ENCODE measurements around the gene TBX10. TPM values are rescaled to one million over a fixed set of nuclear protein-coding genes. Genes with fewer than 3 reads are reported as not detected.

TBX10 gene
- total and polyA plus RNA-seq, 4 donors: 0.12 to 0.43 TPM; not detected in 2

- TF ChIP-seq, protein P1, sequence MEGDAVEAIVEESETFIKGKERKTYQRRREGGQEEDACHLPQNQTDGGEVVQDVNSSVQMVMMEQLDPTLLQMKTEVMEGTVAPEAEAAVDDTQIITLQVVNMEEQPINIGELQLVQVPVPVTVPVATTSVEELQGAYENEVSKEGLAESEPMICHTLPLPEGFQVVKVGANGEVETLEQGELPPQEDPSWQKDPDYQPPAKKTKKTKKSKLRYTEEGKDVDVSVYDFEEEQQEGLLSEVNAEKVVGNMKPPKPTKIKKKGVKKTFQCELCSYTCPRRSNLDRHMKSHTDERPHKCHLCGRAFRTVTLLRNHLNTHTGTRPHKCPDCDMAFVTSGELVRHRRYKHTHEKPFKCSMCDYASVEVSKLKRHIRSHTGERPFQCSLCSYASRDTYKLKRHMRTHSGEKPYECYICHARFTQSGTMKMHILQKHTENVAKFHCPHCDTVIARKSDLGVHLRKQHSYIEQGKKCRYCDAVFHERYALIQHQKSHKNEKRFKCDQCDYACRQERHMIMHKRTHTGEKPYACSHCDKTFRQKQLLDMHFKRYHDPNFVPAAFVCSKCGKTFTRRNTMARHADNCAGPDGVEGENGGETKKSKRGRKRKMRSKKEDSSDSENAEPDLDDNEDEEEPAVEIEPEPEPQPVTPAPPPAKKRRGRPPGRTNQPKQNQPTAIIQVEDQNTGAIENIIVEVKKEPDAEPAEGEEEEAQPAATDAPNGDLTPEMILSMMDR (IDR thresholded peaks at IDR 0.05; ENCODE audit: low read depth, low read length, missing input control): no peak
- TF ChIP-seq MAX (IDR thresholded peaks at IDR 0.05): no peak
These were observed 51.4 kb downstream of the TBX10 start (continued) for GRCh38 chr11:67588136-67588503.

- 85% methylated on average over 5 of the region's 5 CpGs for WGBS
- Histone ChIP-seq H3K9me3 (ENCODE audit: control insufficient read depth in 4 of 4, low read length in 3 of 4) (no peaks in the 10 kb centered on the region), H3K27ac (ENCODE audit: low read depth in 1 of 2, low read length in 2 of 2) (no peak overlapping the region), H3K4me3 (ENCODE audit: low read depth in 1 of 3, low read length in 3 of 3) (no peak overlapping the region), H3K9ac (ENCODE audit: low read depth in 1 of 2, low read length in 2 of 2) (no peak overlapping the region), H3K27me3 (ENCODE audit: control insufficient read depth in 4 of 4, insufficient read depth in 4 of 4, low read length in 3 of 4) (no peaks in the 10 kb centered on the region), H3K4me1 (ENCODE audit: control insufficient read depth in 4 of 4, insufficient read depth in 4 of 4, low read length in 3 of 4) (peaks cover 0 to 9% (median 4%) of the 10 kb centered on the region in 4 donors), H3K36me3 (ENCODE audit: control insufficient read depth in 4 of 4, insufficient read depth in 3 of 4, low read depth in 1 of 4, low read length in 3 of 4) (no peaks in the 10 kb centered on the region)
- no peak for DNase-seq (ENCODE audit: low spot score)
- TF ChIP-seq FOXA2 (IDR thresholded peaks at IDR 0.05): no peak
These were observed 52.9 kb downstream of the TBX10 start for GRCh38 chr11:67586568-67587250.

GRCh38 chr11:67585911-67586310 is 53.7 kb downstream of the TBX10 start:
- Histone ChIP-seq H3K4me1 (ENCODE audit: control insufficient read depth in 4 of 4, insufficient read depth in 4 of 4, low read length in 3 of 4) (peaks cover 4 to 14% (median 6%) of the 10 kb centered on the region in 4 donors), H3K9ac (ENCODE audit: low read depth in 1 of 2, low read length in 2 of 2) (no peak overlapping the region), H3K27me3 (ENCODE audit: control insufficient read depth in 4 of 4, insufficient read depth in 4 of 4, low read length in 3 of 4) (no peaks in the 10 kb centered on the region), H3K4me3 (ENCODE audit: low read depth in 1 of 3, low read length in 3 of 3) (no peak overlapping the region), H3K36me3 (ENCODE audit: control insufficient read depth in 4 of 4, insufficient read depth in 3 of 4, low read depth in 1 of 4, low read length in 3 of 4) (no peaks in the 10 kb centered on the region), H3K27ac (ENCODE audit: low read depth in 1 of 2, low read length in 2 of 2) (no peak overlapping the region), H3K9me3 (ENCODE audit: control insufficient read depth in 4 of 4, low read length in 3 of 4) (no peaks in the 10 kb centered on the region)
- WGBS: 85% methylated on average over 4 of the region's 4 CpGs
- no peak for TF ChIP-seq JUND (IDR thresholded peaks at IDR 0.05)
- TF ChIP-seq NR2F2 (IDR thresholded peaks at IDR 0.05): no peak
- TF ChIP-seq HNF4A (conservative IDR thresholded peaks at IDR 0.05): no peak
- TF ChIP-seq EGR1 (IDR thresholded peaks at IDR 0.05; ENCODE audit: low read depth in 2 of 2): no peak
- TF ChIP-seq REST (IDR thresholded peaks at IDR 0.05): no peak
- no peak for TF ChIP-seq FOXA1 (IDR thresholded peaks at IDR 0.05)
- no peak for TF ChIP-seq RXRA (IDR thresholded peaks at IDR 0.05)
- TF ChIP-seq FOXA2 (IDR thresholded peaks at IDR 0.05): no peak
- TF ChIP-seq ZBTB33 (IDR thresholded peaks at IDR 0.05): no peak
- DNase-seq (ENCODE audit: low spot score): no peak
